Neuronal stem cell (in vitro differentiated cells): Measurements from ENCODE around the gene CTU2. TPM values are rescaled to one million over a fixed set of nuclear protein-coding genes. Genes with fewer than 3 reads are reported as not detected.

ENCODE experiments used
- DNase-seq: peaks from one replicate; pipeline ENCODE4 v3.0.0-alpha.2; 2013; ENCODE audit warnings: low spot score
- H2AFZ ChIP-seq: one replicate; pipeline ENCODE4 v1.6.1; 2013; ENCODE audit warnings: mild to moderate bottlenecking, low read length, inconsistent platforms
- H2AK5ac ChIP-seq: 2 replicates; pipeline ENCODE4 v1.6.1; 2013; ENCODE audit warnings: low read depth, mild to moderate bottlenecking, inconsistent platforms, low read length, moderate library complexity, mixed read lengths
- H2BK120ac ChIP-seq: 2 replicates; pipeline ENCODE4 v1.6.1; 2013; ENCODE audit warnings: low read depth, mild to moderate bottlenecking, inconsistent platforms, low read length, moderate library complexity, mixed read lengths
- H2BK12ac ChIP-seq: one replicate; pipeline ENCODE4 v1.6.1; 2013; ENCODE audit warnings: low read length, inconsistent platforms
- H2BK15ac ChIP-seq: 2 replicates; pipeline ENCODE4 v1.6.1; 2013; ENCODE audit warnings: mild to moderate bottlenecking, low read length, inconsistent platforms, mixed read lengths
- H2BK5ac ChIP-seq: one replicate; pipeline ENCODE4 v1.6.1; 2013; ENCODE audit warnings: inconsistent platforms, mild to moderate bottlenecking, low read length, moderate library complexity
- H3K14ac ChIP-seq: one replicate; pipeline ENCODE4 v1.6.1; 2013; ENCODE audit warnings: low read length, inconsistent platforms
- H3K18ac ChIP-seq: 2 replicates; pipeline ENCODE4 v1.6.1; 2013; ENCODE audit warnings: low read length, inconsistent platforms
- H3K23ac ChIP-seq: 2 replicates; pipeline ENCODE4 v1.6.1; 2013; ENCODE audit warnings: low read depth, mild to moderate bottlenecking, mixed read lengths, low read length, inconsistent platforms; ENCODE audit not compliant: poor library complexity
- H3K27ac ChIP-seq: replicated peaks from 3 replicates; pipeline ENCODE4 v1.5.1; 2013; ENCODE audit warnings: low read length, inconsistent platforms
- H3K27me3 ChIP-seq, 3 experiments: 2 replicates each; pipeline ENCODE4 v1.6.1; 2013; ENCODE audit warnings: low read length in 3 of 3, mild to moderate bottlenecking in 2 of 3, inconsistent platforms in 1 of 3, low read depth in 1 of 3, mixed read lengths in 1 of 3, moderate library complexity in 1 of 3; ENCODE audit not compliant: control insufficient read depth in 3 of 3, insufficient read depth in 3 of 3
- H3K36me3 ChIP-seq, 2 donors: replicated peaks in 1 of 2; 2 replicates each; pipeline ENCODE4 v1.6.1; 2013; ENCODE audit warnings: low read length in 2 of 2; ENCODE audit not compliant: control insufficient read depth in 2 of 2, insufficient read depth in 2 of 2
- H3K4ac ChIP-seq: 2 replicates; pipeline ENCODE4 v1.6.1; 2013; ENCODE audit warnings: inconsistent platforms, mild to moderate bottlenecking, low read length, moderate library complexity
- H3K4me1 ChIP-seq, 2 donors: 1 replicate in 1 of 2; 2 replicates in 1 of 2; pipeline ENCODE4 v1.6.1; 2013; ENCODE audit warnings: low read length in 2 of 2, low read depth in 1 of 2; ENCODE audit not compliant: control insufficient read depth in 2 of 2, insufficient read depth in 1 of 2
- H3K4me2 ChIP-seq: one replicate; pipeline ENCODE4 v1.6.1; 2013; ENCODE audit warnings: mild to moderate bottlenecking, low read length, inconsistent platforms; ENCODE audit not compliant: insufficient read depth, poor library complexity, severe bottlenecking
- H3K4me3 ChIP-seq, 2 donors: 2 replicates each; pipeline ENCODE4 v1.5.1; 2013; ENCODE audit warnings: low read length in 2 of 2, mild to moderate bottlenecking in 2 of 2, inconsistent platforms in 1 of 2, moderate library complexity in 1 of 2
- H3K79me1 ChIP-seq: one replicate; pipeline ENCODE4 v1.6.1; 2013; ENCODE audit warnings: low read depth, mild to moderate bottlenecking, inconsistent platforms, low read length, moderate library complexity
- H3K9ac ChIP-seq: one replicate; pipeline ENCODE4 v1.6.1; 2013; ENCODE audit warnings: mild to moderate bottlenecking, low read depth, low read length, inconsistent platforms; ENCODE audit not compliant: poor library complexity
- H3K9me3 ChIP-seq, 2 donors: replicated peaks in 1 of 2; 2 replicates each; pipeline versions ENCODE3 to v1.6.1; 2013; ENCODE audit warnings: low read length in 2 of 2, mild to moderate bottlenecking in 2 of 2, inconsistent platforms in 1 of 2, low read depth in 1 of 2, mixed read lengths in 1 of 2, moderate library complexity in 1 of 2; ENCODE audit not compliant: control insufficient read depth in 2 of 2, insufficient read depth in 1 of 2
- H4K8ac ChIP-seq: one replicate; pipeline ENCODE4 v1.6.1; 2013; ENCODE audit warnings: low read depth, mild to moderate bottlenecking, inconsistent platforms, low read length, moderate library complexity
- H4K91ac ChIP-seq: one replicate; pipeline ENCODE4 v1.6.1; 2013; ENCODE audit warnings: low read length, low read depth, mild to moderate bottlenecking, inconsistent platforms; ENCODE audit not compliant: poor library complexity
- WGBS, 2 donors: extraction: QIAGEN DNeasy Blood & Tissue Kit; methylation state at CpG; one replicate each; pipeline ENCODE4 v1.1.7; 2013; ENCODE audit warnings: missing lambda C conversion rate in 2 of 2, mixed read lengths in 1 of 2; ENCODE audit not compliant: insufficient read length in 2 of 2, insufficient replicate concordance in 1 of 2; ENCODE audit errors: extremely low coverage in 2 of 2; 5-methylcytosine and 5-hydroxymethylcytosine counted together
- polyA plus RNA-seq, 2 experiments: library from polyadenylated mRNA; stranded (reverse); fragments of 200-250 nt; gene quantifications; one replicate each; pipeline ENCODE4 v1.2.3, GENCODE V29; 2013

CTU2 gene
- 25.8 TPM for polyA plus RNA-seq (2013, experiment 1 of 2)
- 28.0 TPM for polyA plus RNA-seq (2013, experiment 2 of 2)

- no CpG with 5 or more reads among the region's 86 CpGs for WGBS, 2 donors
These were observed at the start of gene CTU2, which contains the start of gene RNF166 for GRCh38 chr16:88706229-88706964. Gene CTU2 (plus strand): TSS chr16:88706503. CDS start chr16:88706531, 28 bp downstream. Gene RNF166 (minus strand): TSS chr16:88706408. CDS start chr16:88706325, 83 bp downstream.

GRCh38 chr16:88657371-88657770, 48.9 kb upstream of the CTU2 start:
- Histone ChIP-seq H3K4me2 (no peak overlapping the region), H3K9me3 (no peaks in the 10 kb centered on the region), H4K8ac (peak overlapping the region; percentile 82), H3K27me3 (no peaks in the 10 kb centered on the region), H4K91ac (no peak overlapping the region), H3K18ac (no peak overlapping the region), H3K9ac (peak overlapping the region; percentile 60), H3K14ac (peak overlapping the region; percentile 21), H2BK120ac (no peak overlapping the region), H3K27ac (no peak overlapping the region), H2BK15ac (no peak overlapping the region), H2BK12ac (no peak overlapping the region), H3K4me3 (no peak overlapping the region), H2BK5ac (no peak overlapping the region), H3K79me1 (peaks cover 25% of the 10 kb centered on the region), H2AK5ac (no peak overlapping the region), H2AFZ (no peak overlapping the region), H3K36me3 (peaks cover 46 to 86% of the 10 kb centered on the region in 2 donors), H3K4ac (no peak overlapping the region), H3K4me1 (peaks cover 5 to 6% of the 10 kb centered on the region in 2 donors), H3K23ac (peak overlapping the region; percentile 73)
- no peak for DNase-seq
- no CpG with 5 or more reads among the region's 19 CpGs for WGBS, 2 donors

More at GRCh38 chr16:88706229-88706964, at the start of gene CTU2, which contains the start of gene RNF166:
- Histone ChIP-seq H2BK12ac (no peak within 1 kb of the TSS), H4K91ac (no peak within 1 kb of the TSS), H3K9ac (peak within 1 kb of the TSS; percentile 87), H3K23ac (peak within 1 kb of the TSS; percentile 2), H3K4ac (no peak within 1 kb of the TSS), H2AK5ac (no peak within 1 kb of the TSS), H2AFZ (peak within 1 kb of the TSS; percentile 99), H3K36me3 (peaks cover 2 to 7% of the 10 kb centered on the region in 2 donors), H3K79me1 (peaks cover 23% of the 10 kb centered on the region), H3K27me3 (no peaks in the 10 kb centered on the region), H3K4me3 (peak within 1 kb of the TSS; percentile 84 to 91), H3K18ac (peak within 1 kb of the TSS; percentile 85), H3K4me2 (peak within 1 kb of the TSS; percentile 96), H2BK120ac (no peak within 1 kb of the TSS), H4K8ac (no peak within 1 kb of the TSS), H3K9me3 (no peaks in the 10 kb centered on the region), H2BK15ac (no peak within 1 kb of the TSS), H3K27ac (no peak within 1 kb of the TSS), H3K4me1 (peaks cover 12 to 14% of the 10 kb centered on the region in 2 donors), H3K14ac (no peak within 1 kb of the TSS), H2BK5ac (no peak within 1 kb of the TSS)
- DNase-seq: peak; percentile 90

DNA sequence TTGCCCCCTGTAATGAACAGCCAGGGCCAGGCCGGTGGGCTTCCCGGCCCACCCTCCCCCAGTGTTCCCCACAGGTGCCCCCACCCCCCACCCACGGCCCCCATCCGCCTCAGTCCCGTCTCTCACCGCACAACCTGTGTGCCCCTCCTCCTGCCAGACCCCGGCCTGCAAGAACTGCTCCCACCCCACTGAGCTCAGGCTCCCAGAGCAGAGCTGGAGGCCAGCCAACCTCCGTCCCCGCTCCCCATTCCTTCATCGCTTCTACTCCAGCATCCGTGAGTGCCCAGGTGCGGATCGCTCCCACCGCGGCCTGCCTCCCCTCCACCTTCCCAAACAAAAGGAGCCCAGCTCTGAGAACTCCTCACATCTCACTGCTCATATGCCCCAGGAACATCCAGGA, 47.6 kb upstream of the CTU2 start:
- DNase-seq: no peak
- H3K27me3 ChIP-seq: no peaks in the 10 kb centered on the region
- no peak overlapping the region for H2AK5ac ChIP-seq
- no CpG with 5 or more reads among the region's 15 CpGs for WGBS, 2 donors
- peak overlapping the region; percentile 87 for H2BK120ac ChIP-seq
- no peak overlapping the region for H3K4me3 ChIP-seq
- peaks cover 41 to 72% of the 10 kb centered on the region in 2 donors for H3K36me3 ChIP-seq
- H2AFZ ChIP-seq: no peak overlapping the region
- peak overlapping the region; percentile 57 for H3K18ac ChIP-seq
- H3K14ac ChIP-seq: no peak overlapping the region
- no peak overlapping the region for H3K4ac ChIP-seq
- no peak overlapping the region for H4K8ac ChIP-seq
- H3K9me3 ChIP-seq: no peaks in the 10 kb centered on the region
- H3K4me1 ChIP-seq: peaks cover 5 to 6% of the 10 kb centered on the region in 2 donors
- no peak overlapping the region for H3K4me2 ChIP-seq
- H3K23ac ChIP-seq: no peak overlapping the region
- H3K27ac ChIP-seq: no peak overlapping the region
- no peak overlapping the region for H2BK12ac ChIP-seq
- peak overlapping the region; percentile 53 for H2BK5ac ChIP-seq
- H3K79me1 ChIP-seq: peaks cover 32% of the 10 kb centered on the region
- no peak overlapping the region for H2BK15ac ChIP-seq
- H4K91ac ChIP-seq: no peak overlapping the region
- H3K9ac ChIP-seq: peak overlapping the region; percentile 44

- Histone ChIP-seq H3K4ac (no peak overlapping the region), H3K4me2 (no peak overlapping the region), H3K36me3 (peaks cover 36 to 68% of the 10 kb centered on the region in 2 donors), H3K4me3 (no peak overlapping the region), H3K9me3 (no peaks in the 10 kb centered on the region), H4K91ac (no peak overlapping the region), H3K27ac (no peak overlapping the region), H3K9ac (peak overlapping the region; percentile 44), H3K79me1 (peaks cover 32% of the 10 kb centered on the region), H2AK5ac (peak overlapping the region; percentile 56), H3K4me1 (peaks cover 5 to 6% of the 10 kb centered on the region in 2 donors), H3K14ac (no peak overlapping the region), H2AFZ (no peak overlapping the region), H3K23ac (peak overlapping the region; percentile 43), H2BK120ac (peak overlapping the region; percentile 87), H4K8ac (no peak overlapping the region), H3K18ac (peak overlapping the region; percentile 57), H2BK15ac (no peak overlapping the region), H2BK5ac (peak overlapping the region; percentile 53), H3K27me3 (no peaks in the 10 kb centered on the region), H2BK12ac (no peak overlapping the region)
- WGBS, 2 donors: no CpG with 5 or more reads among the region's 25 CpGs
- no peak for DNase-seq
These were observed 47.1 kb upstream of the CTU2 start for GRCh38 chr16:88659160-88659559.
